GM04503 (cell line): ENCODE data around the gene CCDC171.

Experiments used
- DNase-seq: peaks from one replicate; pipeline ENCODE4 v3.0.0-alpha.2; 2012; ENCODE audit warnings: low read depth

The CCDC171 gene

DNA sequence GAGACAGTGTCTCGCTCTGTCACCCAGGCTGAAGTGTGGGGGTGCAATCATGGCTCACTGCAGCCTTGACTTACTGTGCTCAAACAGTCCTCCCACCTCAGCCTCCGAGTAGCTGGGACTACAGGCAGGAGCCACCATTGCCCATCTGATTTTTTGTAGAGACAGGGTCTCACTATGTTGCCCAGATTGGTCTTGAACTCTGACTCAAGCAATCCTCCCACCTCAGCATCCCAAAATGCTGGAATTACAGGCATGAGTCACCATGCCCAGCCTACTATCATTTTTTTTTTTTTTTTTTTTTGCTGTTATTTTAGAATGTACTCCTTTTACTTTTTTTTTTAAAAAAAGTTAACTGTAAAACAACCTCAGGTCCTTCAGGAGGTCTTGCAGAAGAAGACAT, 449.0 kb downstream of the CCDC171 start:
- DNase-seq, result no peak

DNA sequence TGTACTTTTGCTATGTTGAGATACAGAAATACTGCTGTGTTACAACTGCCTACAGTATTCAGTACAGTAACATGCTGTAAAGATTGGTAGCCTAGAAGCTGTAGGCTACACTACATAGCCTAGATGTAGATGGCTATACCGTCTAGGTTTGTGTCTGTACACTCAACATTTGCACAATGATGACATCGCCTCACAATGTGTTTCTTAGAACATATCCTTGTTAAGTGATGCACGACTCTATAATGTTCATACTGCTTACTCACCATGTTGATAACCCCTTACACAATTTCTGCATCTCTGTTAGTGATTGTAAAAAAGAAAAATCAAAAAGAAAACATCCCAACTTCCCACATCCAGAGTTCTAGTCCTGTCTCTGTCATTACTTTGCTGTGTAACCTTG, 450.0 kb downstream of the CCDC171 start:
- DNase-seq, result no peak

DNA sequence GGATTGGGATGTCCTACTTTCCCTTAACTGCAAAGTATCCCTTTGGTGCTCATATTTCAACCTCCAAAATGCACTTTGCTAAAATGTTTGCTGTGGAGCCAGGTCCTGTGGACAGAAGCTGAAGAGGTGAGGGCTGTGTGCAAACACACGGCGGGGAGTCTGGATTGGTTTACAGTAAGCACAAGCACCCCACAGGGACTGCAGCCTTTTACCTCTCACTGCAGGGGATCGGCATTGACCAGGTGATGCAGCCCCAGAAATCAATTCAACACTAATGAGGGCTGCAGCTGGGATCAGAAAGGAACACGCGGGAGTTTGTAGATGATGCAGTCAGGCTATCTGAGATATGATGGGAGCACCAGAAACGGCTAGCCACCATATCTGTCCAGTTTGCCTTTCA, 450.9 kb downstream of the CCDC171 start:
- no peak for DNase-seq

DNA sequence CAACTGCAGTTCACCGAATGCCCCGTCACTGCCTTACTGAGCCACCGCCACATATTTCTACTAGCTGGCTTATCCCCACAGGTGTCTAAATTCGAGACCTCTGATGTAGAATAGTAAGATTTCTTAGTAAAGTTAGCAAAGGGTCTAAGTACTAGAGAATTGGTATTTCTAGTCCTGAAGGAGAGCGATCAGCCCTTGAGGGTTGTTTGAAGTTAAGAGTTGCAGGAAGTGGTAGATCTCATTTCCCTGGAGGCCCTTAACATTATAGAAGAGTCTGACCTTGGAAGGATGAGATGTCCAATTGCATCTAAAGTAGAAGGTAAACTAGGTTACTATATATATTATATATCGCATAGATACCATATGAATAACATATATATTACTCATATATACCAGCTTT, 451.8 kb downstream of the CCDC171 start:
- DNase-seq, result no peak

DNA sequence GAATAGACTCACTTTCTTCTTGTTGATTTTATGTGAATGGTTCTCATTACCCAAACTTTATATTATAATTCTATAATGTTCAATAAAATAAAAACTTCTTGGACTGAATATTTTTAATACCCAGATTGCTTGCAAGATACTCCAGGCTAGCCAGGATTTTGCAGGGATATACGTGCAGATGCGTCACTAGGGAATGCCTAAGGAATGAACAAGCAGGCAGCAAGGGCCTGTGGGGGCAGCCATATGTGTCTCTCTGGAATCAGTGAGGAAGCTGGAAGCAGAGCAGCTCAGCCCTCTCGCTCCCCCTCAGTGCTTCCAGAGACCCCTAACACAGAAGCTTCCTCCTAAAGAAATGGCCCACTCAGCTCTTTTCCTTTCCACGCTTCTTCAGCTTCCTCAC, 457.4 kb downstream of the CCDC171 start:
- no peak for DNase-seq

DNA sequence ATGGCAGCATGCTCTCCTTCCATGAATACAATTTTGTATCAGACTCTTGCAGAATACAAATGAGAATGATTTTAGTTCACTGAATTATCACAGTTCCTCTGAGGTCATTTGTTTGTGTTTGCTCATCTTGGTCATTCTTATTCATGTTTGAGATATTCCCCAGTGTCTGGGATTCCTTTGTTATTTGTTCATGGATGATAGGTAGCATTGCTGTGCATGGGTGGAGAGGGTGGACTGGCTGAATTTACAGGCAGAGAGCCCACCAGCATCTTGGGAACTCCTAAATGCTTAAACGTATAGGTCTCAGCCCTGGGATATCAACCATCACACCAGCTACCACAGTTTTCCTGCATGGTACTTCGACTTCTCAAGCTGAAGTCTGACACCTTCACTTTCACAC, 459.8 kb downstream of the CCDC171 start:
- no peak for DNase-seq

DNA sequence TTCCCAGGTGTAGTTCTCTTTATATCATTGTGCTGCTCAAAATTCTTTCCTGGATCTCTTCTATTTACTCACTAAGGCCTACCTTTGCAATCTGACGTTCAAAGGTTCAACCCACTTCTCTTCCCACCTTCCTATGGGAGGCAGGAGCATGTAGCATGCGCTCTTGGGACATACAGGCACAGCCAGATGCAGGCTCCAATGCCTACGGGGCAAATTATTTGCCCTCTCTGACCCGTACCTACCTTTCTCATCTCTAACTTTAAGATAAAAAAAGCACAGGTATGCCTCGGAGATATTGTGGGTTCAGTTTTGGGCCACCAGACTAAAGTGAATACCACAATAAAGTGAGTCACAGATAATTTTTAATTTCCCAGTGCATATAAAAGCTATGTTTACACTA, 460.5 kb downstream of the CCDC171 start:
- DNase-seq, result no peak

DNA sequence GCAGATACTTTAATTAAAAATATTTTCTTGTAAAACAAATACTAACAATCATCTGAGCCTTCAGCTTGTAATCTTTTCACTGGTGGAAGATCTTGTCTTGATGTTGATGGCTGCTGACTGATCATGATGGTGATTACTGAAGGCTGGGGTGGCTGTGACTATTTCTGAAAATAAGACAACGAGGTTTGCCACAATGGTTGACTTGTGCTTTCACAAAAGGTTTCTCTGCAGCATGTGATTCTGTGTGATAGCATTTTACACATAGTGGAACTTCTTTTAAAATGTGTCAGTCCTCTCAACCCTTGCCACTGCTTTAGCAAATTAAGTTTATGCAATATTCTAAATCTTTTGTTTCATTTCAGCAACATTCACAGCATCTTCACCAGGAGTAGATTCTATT, 461.0 kb downstream of the CCDC171 start:
- no peak for DNase-seq

DNA sequence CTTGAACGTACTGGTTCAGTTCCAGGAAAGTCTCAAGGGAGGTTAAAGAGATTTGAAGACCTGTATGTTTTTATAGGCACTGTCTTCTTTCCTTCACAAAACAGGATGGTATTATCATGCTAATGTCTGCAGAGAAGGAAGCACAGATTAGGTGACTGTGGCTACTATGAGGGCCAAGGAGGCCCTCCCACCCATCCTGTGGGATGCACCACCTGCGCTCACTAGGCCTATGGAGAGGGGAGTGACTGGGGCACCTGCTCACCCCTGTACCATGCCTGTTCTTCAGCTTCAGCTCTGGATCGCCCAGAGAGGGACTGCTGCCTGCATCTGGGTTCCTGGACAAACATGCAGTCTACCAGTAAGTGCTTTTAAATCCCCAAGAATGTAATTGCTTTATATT, 469.4 kb downstream of the CCDC171 start:
- DNase-seq, result no peak

DNA sequence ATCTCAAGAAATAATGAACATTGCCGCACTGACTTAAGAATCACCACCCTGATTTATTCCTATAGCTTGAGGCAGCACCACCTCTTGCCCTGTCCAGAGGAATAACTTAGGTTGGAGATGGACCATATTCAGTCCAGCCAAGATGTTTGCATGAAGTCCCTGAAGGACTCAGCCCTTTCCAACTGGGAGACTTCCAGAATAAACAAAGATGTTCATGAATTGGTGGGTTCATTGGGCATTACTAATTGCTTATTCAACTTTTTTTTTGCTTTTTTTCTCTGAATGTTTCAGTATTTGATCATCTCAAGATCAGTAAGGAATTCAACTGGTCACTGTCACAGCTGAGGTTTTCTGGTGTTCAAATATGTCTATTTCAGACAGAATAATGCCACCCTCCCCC, 470.6 kb downstream of the CCDC171 start:
- DNase-seq, result peak; percentile 52
